Transverse colon (tissue), 4 donors: ENCODE data around the gene SH2D4B. TPM values are rescaled to one million over a fixed set of nuclear protein-coding genes. Genes with fewer than 3 reads are reported as not detected.

Source experiments
- DNase-seq: peaks from one replicate; pipeline ENCODE4 v3.0.0-alpha.2; 2019
- H3K27ac ChIP-seq, 4 donors: fragments of 200-600 bp; sonication (generic); 2 replicates each; pipeline ENCODE4 v1.5.1; 2016 to 2018; ENCODE audit warnings: inconsistent platforms in 4 of 4
- H3K27me3 ChIP-seq: fragments of 200-600 bp; sonication (generic); 2 replicates; pipeline ENCODE4 v1.5.1; 2017; ENCODE audit warnings: inconsistent platforms
- H3K36me3 ChIP-seq, 4 donors: fragments of 200-600 bp; sonication (generic); 2 replicates each; pipeline ENCODE4 v1.5.1; 2017 to 2019; ENCODE audit warnings: inconsistent platforms in 4 of 4
- H3K4me1 ChIP-seq, 4 donors: fragments of 200-600 bp; sonication (generic); 2 replicates each; pipeline ENCODE4 v1.5.1; 2017 to 2020; ENCODE audit warnings: inconsistent platforms in 4 of 4
- H3K4me3 ChIP-seq, 4 donors: fragments of 200-600 bp; sonication (generic); 1 replicate in 1 of 4; 2 replicates in 3 of 4; pipeline versions ENCODE4 v1.5.1 to v1.6.1; 2017 to 2019; ENCODE audit warnings: inconsistent platforms in 4 of 4
- H3K9me3 ChIP-seq, 2 donors: fragments of 200-600 bp; sonication (generic); 2 replicates each; pipeline ENCODE4 v1.5.1; 2017 to 2019; ENCODE audit warnings: inconsistent platforms in 2 of 2
- CTCF ChIP-seq, 5 experiments: fragments of 200-600 bp in 3 of 5; fragments of 450-650 bp in 2 of 5; sonication (generic) in 3 of 5; IDR thresholded peaks; 1 replicate in 2 of 5; 2 replicates in 3 of 5; pipeline ENCODE4 v1.5.1; 2016 to 2017; ENCODE audit warnings: antibody characterized with exemption in 5 of 5, inconsistent platforms in 3 of 5, mild to moderate bottlenecking in 2 of 5, moderate library complexity in 1 of 5
- EP300 ChIP-seq: sonication (generic); formaldehyde crosslinking; IDR thresholded peaks from one replicate; pipeline ENCODE4 v1.6.1; 2017; ENCODE audit warnings: antibody characterized with exemption, low read depth
- POLR2A ChIP-seq: fragments of 450-650 bp; IDR thresholded peaks from one replicate; pipeline ENCODE4 v1.6.1; 2016; ENCODE audit warnings: antibody characterized with exemption, mild to moderate bottlenecking, moderate library complexity
- POLR2AphosphoS5 ChIP-seq, 3 donors: sonication (generic); formaldehyde crosslinking; IDR thresholded peaks; one replicate each; pipeline ENCODE4 v1.6.1; 2016; ENCODE audit warnings: antibody characterized with exemption in 3 of 3
- WGBS, 2 donors: methylation state at CpG; one replicate each; pipeline ENCODE4 v1.1.5; 2018; ENCODE audit warnings: low coverage in 1 of 2; 5-methylcytosine and 5-hydroxymethylcytosine counted together
- in situ Hi-C, 4 donors: fragments of 200-750 bp; cut with MboI; loops; one replicate each; pipeline versions ENCODE4 v1.15.0 to v1.15.1; 2017; ENCODE audit warnings: low sequenced_read_pairs in 3 of 4, low pct_ligation_motif_present in 1 of 4, low pct_unique_long_range_greater_than_20kb in 1 of 4
- intact Hi-C: fragments of 100-400 bp; cut with DNase I; formaldehyde crosslinking; loops from one replicate; pipeline ENCODE4 v1.15.1; 2023; ENCODE audit warnings: low total_unique reads
- total RNA-seq, 4 donors: library from RNA; depleted of rRNA; stranded (reverse); fragments of >200 nt; gene quantifications; one replicate each; pipeline ENCODE4 v1.1.0, GENCODE V29; 2016

Gene SH2D4B
- total RNA-seq, 4 donors from 2014 or later = 0.32 TPM; not detected in 3

- no peak for DNase-seq
- H3K9me3 ChIP-seq = no peaks in the 10 kb centered on the region
- no peaks in the 10 kb centered on the region for H3K36me3 ChIP-seq
- intact Hi-C loops (no loop called here), in situ Hi-C loops (no loop called here)
- TF ChIP-seq CTCF (IDR thresholded peaks at IDR 0.05) = no peak
- no peak for TF ChIP-seq POLR2A
- no peak for TF ChIP-seq EP300
- no peak for TF ChIP-seq POLR2AphosphoS5 (IDR thresholded peaks at IDR 0.05)
- H3K27ac ChIP-seq = no peak overlapping the region
- no peaks in the 10 kb centered on the region for H3K27me3 ChIP-seq
- 65 to 70% methylated on average over 1 of the region's 1 CpG for WGBS, 2 donors
- H3K4me3 ChIP-seq = no peak overlapping the region
- H3K4me1 ChIP-seq = peaks cover 0 to 12% (median 4%) of the 10 kb centered on the region in 4 donors
These were observed 46.0 kb downstream of the SH2D4B start for GRCh38 chr10:80583685-80584084.

- DNase-seq = no peak
- in situ Hi-C loops = no loop called here
- Histone ChIP-seq H3K4me1 (peaks cover 0 to 12% (median 4%) of the 10 kb centered on the region in 4 donors), H3K27ac (no peak overlapping the region), H3K36me3 (no peaks in the 10 kb centered on the region), H3K9me3 (no peaks in the 10 kb centered on the region), H3K27me3 (no peaks in the 10 kb centered on the region), H3K4me3 (no peak overlapping the region)
- TF ChIP-seq POLR2A (no peak), CTCF (IDR thresholded peaks at IDR 0.05) (no peak), POLR2AphosphoS5 (IDR thresholded peaks at IDR 0.05) (no peak), EP300 (no peak)
- WGBS, 2 donors = 93% methylated on average over 23 of the region's 23 CpGs; no CpG with 5 or more reads in 1 of the 2 donors
- intact Hi-C loops = no loop called here
These were observed 48.1 kb downstream of the SH2D4B start for GRCh38 chr10:80585812-80586211.

GRCh38 chr10:80588546-80588945, 50.8 kb downstream of the SH2D4B start:
- Histone ChIP-seq H3K36me3 (no peaks in the 10 kb centered on the region), H3K4me3 (no peak overlapping the region), H3K9me3 (no peaks in the 10 kb centered on the region), H3K27me3 (no peaks in the 10 kb centered on the region), H3K4me1 (no peaks in the 10 kb centered on the region), H3K27ac (no peak overlapping the region)
- in situ Hi-C loops (no loop called here), intact Hi-C loops (no loop called here)
- TF ChIP-seq CTCF (IDR thresholded peaks at IDR 0.05) = no peak
- no peak for TF ChIP-seq EP300
- TF ChIP-seq POLR2AphosphoS5 (IDR thresholded peaks at IDR 0.05) = no peak
- no peak for TF ChIP-seq POLR2A
- no peak for DNase-seq
- 78 to 86% methylated on average over 9 to 10 of the region's 10 CpGs for WGBS, 2 donors

- H3K27me3 ChIP-seq = no peaks in the 10 kb centered on the region
- no peak overlapping the region for H3K4me3 ChIP-seq
- in situ Hi-C loops = no loop called here
- 69 to 82% methylated on average over 5 of the region's 5 CpGs for WGBS, 2 donors
- H3K9me3 ChIP-seq = no peaks in the 10 kb centered on the region
- H3K27ac ChIP-seq = no peak overlapping the region
- TF ChIP-seq POLR2AphosphoS5 (IDR thresholded peaks at IDR 0.05) (no peak), CTCF (IDR thresholded peaks at IDR 0.05) (no peak), EP300 (no peak), POLR2A (no peak)
- DNase-seq = no peak
- H3K36me3 ChIP-seq = no peaks in the 10 kb centered on the region
- intact Hi-C loops = no loop called here
- no peaks in the 10 kb centered on the region for H3K4me1 ChIP-seq
These were observed 52.1 kb downstream of the SH2D4B start for GRCh38 chr10:80589726-80590373.
